ENCODE data around the gene SLPI. TPM values are rescaled to one million over a fixed set of nuclear protein-coding genes. Genes with fewer than 3 reads are reported as not detected.

The SLPI gene
- total and polyA plus RNA-seq, 2 of the 13 experiments (the other 11 are each of a cell fraction or from before 2014, with no cell fraction given), result 0.13 TPM; not detected in 1

DNA sequence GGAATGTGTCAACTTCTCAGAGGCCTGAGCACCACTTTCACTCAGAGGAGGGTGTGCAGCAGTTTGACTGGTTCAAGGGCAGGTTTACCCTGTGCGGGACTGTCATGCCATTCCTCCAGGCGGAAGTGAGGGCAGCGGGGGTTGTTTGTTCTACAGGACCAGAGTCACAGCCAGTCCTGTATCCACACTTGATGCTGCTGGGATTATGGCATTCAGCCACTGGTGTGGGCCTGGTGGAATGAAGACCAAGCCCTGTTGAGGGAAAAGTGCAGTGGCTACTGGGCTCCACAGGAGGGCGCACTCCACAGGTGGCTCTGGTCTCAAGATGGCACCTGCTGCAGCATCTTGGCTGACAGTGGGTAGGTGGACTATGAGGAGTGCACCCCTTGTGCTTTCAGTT lies 18.4 kb downstream of the SLPI start (continued):
- TF ChIP-seq, protein P1, sequence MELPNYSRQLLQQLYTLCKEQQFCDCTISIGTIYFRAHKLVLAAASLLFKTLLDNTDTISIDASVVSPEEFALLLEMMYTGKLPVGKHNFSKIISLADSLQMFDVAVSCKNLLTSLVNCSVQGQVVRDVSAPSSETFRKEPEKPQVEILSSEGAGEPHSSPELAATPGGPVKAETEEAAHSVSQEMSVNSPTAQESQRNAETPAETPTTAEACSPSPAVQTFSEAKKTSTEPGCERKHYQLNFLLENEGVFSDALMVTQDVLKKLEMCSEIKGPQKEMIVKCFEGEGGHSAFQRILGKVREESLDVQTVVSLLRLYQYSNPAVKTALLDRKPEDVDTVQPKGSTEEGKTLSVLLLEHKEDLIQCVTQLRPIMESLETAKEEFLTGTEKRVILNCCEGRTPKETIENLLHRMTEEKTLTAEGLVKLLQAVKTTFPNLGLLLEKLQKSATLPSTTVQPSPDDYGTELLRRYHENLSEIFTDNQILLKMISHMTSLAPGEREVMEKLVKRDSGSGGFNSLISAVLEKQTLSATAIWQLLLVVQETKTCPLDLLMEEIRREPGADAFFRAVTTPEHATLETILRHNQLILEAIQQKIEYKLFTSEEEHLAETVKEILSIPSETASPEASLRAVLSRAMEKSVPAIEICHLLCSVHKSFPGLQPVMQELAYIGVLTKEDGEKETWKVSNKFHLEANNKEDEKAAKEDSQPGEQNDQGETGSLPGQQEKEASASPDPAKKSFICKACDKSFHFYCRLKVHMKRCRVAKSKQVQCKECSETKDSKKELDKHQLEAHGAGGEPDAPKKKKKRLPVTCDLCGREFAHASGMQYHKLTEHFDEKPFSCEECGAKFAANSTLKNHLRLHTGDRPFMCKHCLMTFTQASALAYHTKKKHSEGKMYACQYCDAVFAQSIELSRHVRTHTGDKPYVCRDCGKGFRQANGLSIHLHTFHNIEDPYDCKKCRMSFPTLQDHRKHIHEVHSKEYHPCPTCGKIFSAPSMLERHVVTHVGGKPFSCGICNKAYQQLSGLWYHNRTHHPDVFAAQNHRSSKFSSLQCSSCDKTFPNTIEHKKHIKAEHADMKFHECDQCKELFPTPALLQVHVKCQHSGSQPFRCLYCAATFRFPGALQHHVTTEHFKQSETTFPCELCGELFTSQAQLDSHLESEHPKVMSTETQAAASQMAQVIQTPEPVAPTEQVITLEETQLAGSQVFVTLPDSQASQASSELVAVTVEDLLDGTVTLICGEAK (IDR thresholded peaks at IDR 0.05), result no peak
- TF ChIP-seq, protein P1 (CRISPR knock-in tag; IDR thresholded peaks at IDR 0.05), result 0 out of 2 replicates have a peak, but pooled peaks have one; percentile 38
- TF ChIP-seq RFX1 (IDR thresholded peaks at IDR 0.05) (no peak), EED (CRISPR knock-in tag; IDR thresholded peaks at IDR 0.05) (0 out of 2 replicates have a peak, but pooled peaks have one; percentile 41), STAG1 (CRISPR knock-in tag; IDR thresholded peaks at IDR 0.05) (0 out of 2 replicates have a peak, but pooled peaks have one; percentile 11), GPN1 (CRISPR knock-in tag; IDR thresholded peaks at IDR 0.05; ENCODE audit: borderline replicate concordance) (no peak), JUN (CRISPR knock-in tag; IDR thresholded peaks at IDR 0.05) (no peak), ZNF788 (CRISPR knock-in tag; IDR thresholded peaks at IDR 0.05; ENCODE audit: borderline replicate concordance) (0 out of 2 replicates have a peak, but pooled peaks have one; percentile 31)
- TF ChIP-seq, protein P2, sequence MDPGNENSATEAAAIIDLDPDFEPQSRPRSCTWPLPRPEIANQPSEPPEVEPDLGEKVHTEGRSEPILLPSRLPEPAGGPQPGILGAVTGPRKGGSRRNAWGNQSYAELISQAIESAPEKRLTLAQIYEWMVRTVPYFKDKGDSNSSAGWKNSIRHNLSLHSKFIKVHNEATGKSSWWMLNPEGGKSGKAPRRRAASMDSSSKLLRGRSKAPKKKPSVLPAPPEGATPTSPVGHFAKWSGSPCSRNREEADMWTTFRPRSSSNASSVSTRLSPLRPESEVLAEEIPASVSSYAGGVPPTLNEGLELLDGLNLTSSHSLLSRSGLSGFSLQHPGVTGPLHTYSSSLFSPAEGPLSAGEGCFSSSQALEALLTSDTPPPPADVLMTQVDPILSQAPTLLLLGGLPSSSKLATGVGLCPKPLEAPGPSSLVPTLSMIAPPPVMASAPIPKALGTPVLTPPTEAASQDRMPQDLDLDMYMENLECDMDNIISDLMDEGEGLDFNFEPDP (CRISPR knock-in tag; conservative IDR thresholded peaks at IDR 0.05), result 0 out of 2 replicates have a peak, but pooled peaks have one; percentile 78
- TF ChIP-seq, protein P3, sequence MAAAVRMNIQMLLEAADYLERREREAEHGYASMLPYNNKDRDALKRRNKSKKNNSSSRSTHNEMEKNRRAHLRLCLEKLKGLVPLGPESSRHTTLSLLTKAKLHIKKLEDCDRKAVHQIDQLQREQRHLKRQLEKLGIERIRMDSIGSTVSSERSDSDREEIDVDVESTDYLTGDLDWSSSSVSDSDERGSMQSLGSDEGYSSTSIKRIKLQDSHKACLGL (CRISPR knock-in tag; IDR thresholded peaks at IDR 0.05), result 0 out of 2 replicates have a peak, but pooled peaks have one; percentile 31
- TF ChIP-seq, protein P4, sequence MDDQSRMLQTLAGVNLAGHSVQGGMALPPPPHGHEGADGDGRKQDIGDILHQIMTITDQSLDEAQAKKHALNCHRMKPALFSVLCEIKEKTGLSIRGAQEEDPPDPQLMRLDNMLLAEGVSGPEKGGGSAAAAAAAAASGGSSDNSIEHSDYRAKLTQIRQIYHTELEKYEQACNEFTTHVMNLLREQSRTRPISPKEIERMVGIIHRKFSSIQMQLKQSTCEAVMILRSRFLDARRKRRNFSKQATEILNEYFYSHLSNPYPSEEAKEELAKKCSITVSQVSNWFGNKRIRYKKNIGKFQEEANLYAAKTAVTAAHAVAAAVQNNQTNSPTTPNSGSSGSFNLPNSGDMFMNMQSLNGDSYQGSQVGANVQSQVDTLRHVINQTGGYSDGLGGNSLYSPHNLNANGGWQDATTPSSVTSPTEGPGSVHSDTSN (CRISPR knock-in tag; IDR thresholded peaks at IDR 0.05; ENCODE audit: borderline replicate concordance), result no peak
- TF ChIP-seq, protein P5, sequence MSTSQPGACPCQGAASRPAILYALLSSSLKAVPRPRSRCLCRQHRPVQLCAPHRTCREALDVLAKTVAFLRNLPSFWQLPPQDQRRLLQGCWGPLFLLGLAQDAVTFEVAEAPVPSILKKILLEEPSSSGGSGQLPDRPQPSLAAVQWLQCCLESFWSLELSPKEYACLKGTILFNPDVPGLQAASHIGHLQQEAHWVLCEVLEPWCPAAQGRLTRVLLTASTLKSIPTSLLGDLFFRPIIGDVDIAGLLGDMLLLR (CRISPR knock-in tag; IDR thresholded peaks at IDR 0.05), result 0 out of 2 replicates have a peak, but pooled peaks have one; percentile 23
- TF ChIP-seq, protein P6, sequence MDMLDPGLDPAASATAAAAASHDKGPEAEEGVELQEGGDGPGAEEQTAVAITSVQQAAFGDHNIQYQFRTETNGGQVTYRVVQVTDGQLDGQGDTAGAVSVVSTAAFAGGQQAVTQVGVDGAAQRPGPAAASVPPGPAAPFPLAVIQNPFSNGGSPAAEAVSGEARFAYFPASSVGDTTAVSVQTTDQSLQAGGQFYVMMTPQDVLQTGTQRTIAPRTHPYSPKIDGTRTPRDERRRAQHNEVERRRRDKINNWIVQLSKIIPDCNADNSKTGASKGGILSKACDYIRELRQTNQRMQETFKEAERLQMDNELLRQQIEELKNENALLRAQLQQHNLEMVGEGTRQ (IDR thresholded peaks at IDR 0.05; ENCODE audit: low read depth, low read length), result no peak
- TF ChIP-seq, protein P6 (CRISPR knock-in tag; IDR thresholded peaks at IDR 0.05; ENCODE audit: borderline replicate concordance), result no peak
